K562 (cell line): ENCODE measurements around the gene ZNF382. TPM values are rescaled to one million over a fixed set of nuclear protein-coding genes. Genes with fewer than 3 reads are reported as not detected.

ENCODE experiments used
- ATAC-seq: fragments of 200-7000 bp; cut with Tn5 transposase; 3 replicates; pipeline ENCODE4 v1.9.1; 2020; ENCODE audit warnings: moderate library complexity
- BruUV-seq: library from RNA; stranded (reverse); fragments of 400-500 nt; replicated peaks from 2 replicates; lab custom pipeline; 2021; lab: Mats Ljungman, UMichigan
- CTCF ChIA-PET: fragments of 300-600 bp; formaldehyde crosslinking; extraction: SDS; loops from one replicate; lab custom pipeline; 2021; ENCODE audit warnings: low intra/inter-chr PET ratio; lab: Yijun Ruan, JAX
- POLR2A ChIA-PET: fragments of 300-600, 350-650 bp; sonication (Branson Sonifier 250); formaldehyde crosslinking; extraction: SDS; loops from one replicate; lab custom pipeline; 2021; ENCODE audit warnings: antibody characterized with exemption, inconsistent platforms; lab: Yijun Ruan, JAX
- DNase-seq, 4 experiments: peaks; one replicate each; pipeline versions ENCODE4 v3.0.0 to v3.0.0-alpha.2; 2011 to 2018; ENCODE audit warnings: low spot score in 3 of 4, mixed read lengths in 3 of 4; ENCODE audit errors: extremely low read depth in 1 of 4
- FAIRE-seq: peaks from 2 replicates; lab custom pipeline; 2011; peaks lifted over from hg19 to GRCh38; lab: Jason Lieb, UNC
- H2AFZ ChIP-seq: 2 replicates; pipeline ENCODE4 v1.6.0; 2011; ENCODE audit warnings: low read depth, low read length, control low read depth, inconsistent platforms
- H3K27ac ChIP-seq: fragments of 200-600 bp; 3 replicates; pipeline ENCODE4 v1.8.0; 2011; ENCODE audit warnings: low read depth, mild to moderate bottlenecking, control low read depth, inconsistent platforms, low read length, moderate library complexity, mixed read lengths; ENCODE audit errors: extremely low read depth
- H3K27me3 ChIP-seq, 2 experiments: fragments of 300-600 bp in 1 of 2; 2 replicates in 1 of 2; 3 replicates in 1 of 2; pipeline versions ENCODE4 v1.6.0 to v1.8.0; 2011; ENCODE audit warnings: inconsistent platforms in 2 of 2, low read length in 2 of 2, mild to moderate bottlenecking in 1 of 2, mixed read lengths in 1 of 2, moderate library complexity in 1 of 2; ENCODE audit not compliant: control insufficient read depth in 2 of 2, insufficient read depth in 2 of 2
- H3K36me3 ChIP-seq: fragments of 300-600 bp; 3 replicates; pipeline ENCODE4 v1.8.0; 2011; ENCODE audit warnings: mild to moderate bottlenecking, low read length, inconsistent platforms; ENCODE audit not compliant: control insufficient read depth, insufficient read depth
- H3K4me1 ChIP-seq, 2 experiments: fragments of 200-600 bp in 1 of 2; replicated peaks in 1 of 2; 2 replicates in 1 of 2; 3 replicates in 1 of 2; pipeline versions ENCODE4 v1.5.1 to v1.8.0; 2011; ENCODE audit warnings: inconsistent platforms in 2 of 2, low read length in 2 of 2, mild to moderate bottlenecking in 1 of 2, mixed read lengths in 1 of 2, moderate library complexity in 1 of 2; ENCODE audit not compliant: control insufficient read depth in 2 of 2, insufficient read depth in 2 of 2
- H3K4me2 ChIP-seq: 2 replicates; pipeline ENCODE4 v1.6.1; 2011; ENCODE audit warnings: low read length, control low read depth, inconsistent platforms, mixed read lengths; ENCODE audit not compliant: insufficient read depth
- H3K4me3 ChIP-seq: fragments of 200-600 bp; sonication (generic), shearing (Covaris generic); 2 replicates; pipeline ENCODE4 v1.5.1; 2016; ENCODE audit warnings: control low read depth, inconsistent platforms
- H3K79me2 ChIP-seq: fragments of 200-600 bp; 3 replicates; pipeline ENCODE4 v1.8.0; 2011; ENCODE audit warnings: low read length, inconsistent platforms; ENCODE audit not compliant: control insufficient read depth, insufficient read depth
- H3K9ac ChIP-seq, 2 experiments: 2 replicates each; pipeline versions ENCODE4 v1.6.0 to v1.6.1; 2011; ENCODE audit warnings: low read depth in 2 of 2, low read length in 2 of 2, control low read depth in 1 of 2, inconsistent platforms in 1 of 2, mild to moderate bottlenecking in 1 of 2, mixed read lengths in 1 of 2; ENCODE audit not compliant: insufficient read depth in 1 of 2
- H3K9me1 ChIP-seq: one replicate; pipeline ENCODE4 v1.6.0; 2011; ENCODE audit warnings: inconsistent platforms, mild to moderate bottlenecking, low read length, moderate library complexity; ENCODE audit not compliant: control insufficient read depth, insufficient read depth
- H3K9me3 ChIP-seq: replicated peaks from 2 replicates; pipeline ENCODE4 v1.5.1; 2011; ENCODE audit warnings: low read depth, low read length, inconsistent platforms; ENCODE audit not compliant: control insufficient read depth, insufficient read depth
- H4K20me1 ChIP-seq: replicated peaks from 2 replicates; pipeline ENCODE4 v1.6.1; 2011; ENCODE audit warnings: low read length, inconsistent platforms, mixed read lengths; ENCODE audit not compliant: control insufficient read depth, insufficient read depth
- CBX5 ChIP-seq: IDR thresholded peaks from 2 replicates; pipeline ENCODE4 v1.6.1; 2014; ENCODE audit warnings: low read depth, borderline replicate concordance
- FOSL1 ChIP-seq: fragments of 200-800 bp; sonication (Bioruptor generic); conservative IDR thresholded peaks from 2 replicates; pipeline ENCODE4 v1.6.1; 2016; ENCODE audit warnings: missing genetic modification characterization, missing compliant biosample characterization
- NFIC ChIP-seq: fragments of 450-650 bp; IDR thresholded peaks from 2 replicates; pipeline ENCODE4 v1.6.1; 2017; ENCODE audit warnings: mild to moderate bottlenecking, inconsistent platforms
- PHB2 ChIP-seq: fragments of 450-650 bp; IDR thresholded peaks from 2 replicates; pipeline ENCODE4 v1.6.1; 2017; ENCODE audit warnings: low read depth
- PKNOX1 ChIP-seq: fragments of 450-650 bp; IDR thresholded peaks from 2 replicates; pipeline ENCODE4 v1.6.1; 2016
- SAP30 ChIP-seq: fragments of 200-600 bp; sonication (generic); IDR thresholded peaks from 2 replicates; pipeline ENCODE4 v1.6.1; 2012; ENCODE audit warnings: borderline replicate concordance, low read depth, mild to moderate bottlenecking, moderate library complexity, low read length, control low read depth, inconsistent platforms; ENCODE audit not compliant: insufficient read depth, poor library complexity, severe bottlenecking
- SIRT6 ChIP-seq: IDR thresholded peaks from one replicate; pipeline ENCODE4 v1.6.1; 2012; ENCODE audit warnings: low read depth, mild to moderate bottlenecking, control low read depth, inconsistent platforms, low read length, moderate library complexity
- ZNF695 ChIP-seq: fragments of 450-650 bp; formaldehyde crosslinking; IDR thresholded peaks from 2 replicates; pipeline ENCODE4 v1.4.0; 2020; ENCODE audit warnings: mild to moderate bottlenecking, moderate library complexity
- WGBS: fragments of 100-300 bp; shearing (Covaris generic); methylation state at CpG from one replicate; pipeline ENCODE4 v1.1.6; 2016; ENCODE audit warnings: low coverage, mixed read lengths; ENCODE audit not compliant: insufficient coverage; ENCODE audit errors: missing lambda C conversion rate; 5-methylcytosine and 5-hydroxymethylcytosine counted together
- in situ Hi-C: fragments of 300-500 bp; cut with MboI; formaldehyde crosslinking; loops from 4 replicates; pipeline ENCODE4 v1.15.0; 2018; ENCODE audit warnings: inconsistent platforms, mixed read lengths
- intact Hi-C: fragments of 100-400 bp; cut with micrococcal nuclease; formaldehyde crosslinking; loops from 2 replicates; pipeline ENCODE4 v1.14.2; 2022
- polyA plus RNA-seq, 8 experiments: library from polyadenylated mRNA; depleted of rRNA in 4 of 8; stranded (reverse) in 5 of 8; unstranded in 3 of 8; fragments of >200 nt; fragmentation: Nextera tagmentation in 2 of 8; fragmentation: Illumina TruSeq in 1 of 8; extraction: Ambion mirVana in 2 of 8; extraction: Trizol in 1 of 8; gene quantifications; 2 replicates each; pipeline versions ENCODE4 v1.2.1 to v1.2.3, GENCODE V29; 2011 to 2014; ENCODE audit warnings: inconsistent platforms in 1 of 8, missing spikeins in 1 of 8
- total RNA-seq, 7 experiments: library from RNA; depleted of rRNA in 6 of 7; stranded (reverse); fragments of >200 nt in 6 of 7; fragmentation: Illumina TruSeq in 2 of 7; extraction: Trizol in 2 of 7; gene quantifications; 2 replicates each; pipeline versions ENCODE4 v1.2.1 to v1.2.3, GENCODE V29; 2011 to 2021; ENCODE audit warnings: low replicate concordance in 1 of 7

Gene ZNF382
- total and polyA plus RNA-seq, 9 of the 15 experiments (the other 6 are each of a cell fraction or from before 2014, with no cell fraction given): 0.04 to 0.27 (median 0.16) TPM; not detected in 5

- peak overlapping the region; percentile 75 for H3K4me2 ChIP-seq
- peaks cover 0 to 9% of the 10 kb centered on the region in 2 experiments; a peak in 2 of 5 replicates for H3K4me1 ChIP-seq
- H3K9me1 ChIP-seq: no peaks in the 10 kb centered on the region
- H2AFZ ChIP-seq: no peak overlapping the region
- POLR2A ChIA-PET: no interaction called here
- peaks cover 44% of the 10 kb centered on the region for H3K79me2 ChIP-seq
- peak overlapping the region; percentile 91 for H3K4me3 ChIP-seq
- TF ChIP-seq NFIC: 0 out of 2 replicates have a peak, but pooled peaks have one; percentile 26
- no peak for TF ChIP-seq PKNOX1
- ATAC-seq (no peak), DNase-seq (no peak), FAIRE-seq (no peak)
- H4K20me1 ChIP-seq: no peaks in the 10 kb centered on the region
- in situ Hi-C loops: no loop called here
- H3K27ac ChIP-seq: no peak overlapping the region
- 0 out of 4 replicates have a peak overlapping the region, but pooled peaks of 1 of the 2 experiments have one; percentile 93 for H3K9ac ChIP-seq
- no TSS peak for BruUV-seq
- peaks cover 45% of the 10 kb centered on the region for H3K36me3 ChIP-seq
- peaks cover 2% of the 10 kb centered on the region; the same call in 1 of the 2 replicates for H3K9me3 ChIP-seq
- CTCF ChIA-PET: no interaction called here
- no peaks in the 10 kb centered on the region for H3K27me3 ChIP-seq
- intact Hi-C loops: no loop called here
- WGBS: 88% methylated on average over 2 of the region's 2 CpGs
Observed at GRCh38 chr19:36574741-36575140, 30.4 kb upstream of the ZNF382 start.

- peaks cover 35% of the 10 kb centered on the region for H3K36me3 ChIP-seq
- DNase-seq (no peak), FAIRE-seq (no peak), ATAC-seq (no peak)
- H3K4me2 ChIP-seq: no peak overlapping the region
- POLR2A ChIA-PET: no interaction called here
- no peak overlapping the region for H3K27ac ChIP-seq
- no peak overlapping the region for H2AFZ ChIP-seq
- CTCF ChIA-PET: no interaction called here
- no peaks in the 10 kb centered on the region for H4K20me1 ChIP-seq
- H3K4me1 ChIP-seq: peaks cover 0 to 4% of the 10 kb centered on the region in 2 experiments; a peak in 2 of 5 replicates
- H3K27me3 ChIP-seq: no peaks in the 10 kb centered on the region
- intact Hi-C loops (no loop called here), in situ Hi-C loops (no loop called here)
- H3K9me3 ChIP-seq: peaks cover 2% of the 10 kb centered on the region; the same call in 1 of the 2 replicates
- WGBS: 93% methylated on average over 2 of the region's 3 CpGs
- no TSS peak for BruUV-seq
- no peaks in the 10 kb centered on the region for H3K9me1 ChIP-seq
- H3K4me3 ChIP-seq: no peak overlapping the region
- no peak overlapping the region for H3K9ac ChIP-seq
- no peak for TF ChIP-seq ZNF695 (CRISPR knock-in tag)
- TF ChIP-seq CBX5: no peak
- TF ChIP-seq FOSL1 (tag): no peak
- no peak for TF ChIP-seq SIRT6
- no peak for TF ChIP-seq PHB2
- no peak for TF ChIP-seq SAP30
- H3K79me2 ChIP-seq: peaks cover 24% of the 10 kb centered on the region
Observed at GRCh38 chr19:36577271-36577996, 27.7 kb upstream of the ZNF382 start.
